Stimulated activated naive CD8-positive, alpha-beta T cell treated with anti-CD3 and anti-CD28 coated beads, Interleukin-15, Interleukin-2, amounts not matched to agents 100 ng/mL and 50 ng/mL, for 24 hours (primary cell): Measurements from ENCODE around the gene NFATC2.
"Not testable (repeated sequence)": the region's sequence is repeated elsewhere in the genome, so short reads cannot be mapped to it uniquely, and the experiment has no call there.

ENCODE experiments used
- H3K27ac Mint-ChIP-seq: one replicate; pipeline ENCODE4 v1.8.0; 2021; ENCODE audit warnings: mild to moderate bottlenecking, mixed read lengths
- H3K27me3 Mint-ChIP-seq: one replicate; pipeline ENCODE4 v1.8.0; 2021; ENCODE audit warnings: mixed read lengths
- H3K36me3 Mint-ChIP-seq: one replicate; pipeline ENCODE4 v1.8.0; 2021; ENCODE audit warnings: low read depth, mixed read lengths
- H3K4me1 Mint-ChIP-seq: one replicate; pipeline ENCODE4 v1.8.0; 2021; ENCODE audit warnings: low read depth, mixed read lengths
- H3K4me3 Mint-ChIP-seq: one replicate; pipeline ENCODE4 v1.8.0; 2021; ENCODE audit warnings: mild to moderate bottlenecking, mixed read lengths
- H3K9me3 Mint-ChIP-seq: one replicate; pipeline ENCODE4 v1.8.0; 2021; ENCODE audit warnings: mixed read lengths

The NFATC2 gene

DNA sequence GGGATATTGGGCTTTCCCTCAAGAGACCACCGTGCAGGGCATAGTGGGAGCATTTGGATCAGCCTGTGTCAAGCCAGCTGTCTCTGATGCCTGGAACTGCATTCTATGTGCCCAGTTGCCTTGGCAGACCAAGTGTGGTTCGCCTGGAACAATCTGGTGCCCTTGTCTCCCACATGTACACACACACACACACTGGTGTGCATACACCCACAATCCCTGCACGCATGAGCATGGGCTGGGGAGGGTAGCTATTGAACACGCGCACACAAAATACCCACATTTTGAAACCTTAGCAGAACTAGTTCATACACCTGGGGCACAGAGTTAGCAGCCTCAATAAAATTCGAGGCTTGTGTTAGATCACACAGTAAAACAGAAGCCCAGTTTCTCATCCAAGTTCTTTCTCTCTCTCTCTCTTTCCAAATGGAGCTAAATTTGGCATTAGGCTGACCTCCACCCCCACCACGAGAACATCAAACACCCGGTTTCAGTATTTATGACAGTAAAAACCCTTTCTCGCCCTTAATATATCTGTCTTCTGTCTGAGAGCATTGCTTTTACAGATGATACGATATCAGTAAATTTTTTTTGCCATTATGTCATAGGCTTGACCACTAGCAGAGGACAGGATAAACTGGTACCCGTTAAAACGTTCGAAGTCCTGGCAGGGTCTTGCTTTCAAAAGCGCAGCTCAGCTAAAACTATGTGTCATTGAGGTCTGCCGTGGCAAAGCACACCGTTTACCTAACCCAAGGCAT lies 18.2 kb upstream of the NFATC2 start:
- H3K27ac Mint-ChIP-seq, result no peak overlapping the region
- no peaks in the 10 kb centered on the region for H3K36me3 Mint-ChIP-seq
- no peaks in the 10 kb centered on the region for H3K9me3 Mint-ChIP-seq
- H3K27me3 Mint-ChIP-seq, result peaks cover 59% of the 10 kb centered on the region
- H3K4me1 Mint-ChIP-seq, result peaks cover 28% of the 10 kb centered on the region
- H3K4me3 Mint-ChIP-seq, result peak overlapping the region; percentile 34

DNA sequence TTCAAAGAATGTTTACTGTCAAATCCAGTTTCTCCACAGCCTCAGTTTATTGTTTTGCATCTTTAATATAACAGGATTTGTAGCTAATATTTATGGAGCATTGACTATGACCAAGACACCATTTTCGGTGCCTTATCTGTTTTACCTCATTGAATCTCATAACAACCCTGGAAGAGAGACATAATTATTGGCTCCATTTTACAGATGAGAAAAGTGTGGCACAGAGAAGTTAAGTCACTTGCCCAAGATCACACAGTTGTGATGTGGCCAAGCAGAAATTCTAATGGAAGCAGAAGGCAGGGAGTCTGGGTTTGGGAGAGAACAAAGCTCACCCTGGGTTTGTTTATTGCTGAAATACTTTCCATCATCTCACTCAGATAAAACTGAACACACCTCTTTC lies 17.5 kb upstream of the NFATC2 start:
- Mint-ChIP-seq H3K27me3 (peaks cover 59% of the 10 kb centered on the region), H3K4me3 (no peak overlapping the region), H3K27ac (no peak overlapping the region), H3K9me3 (no peaks in the 10 kb centered on the region), H3K4me1 (peaks cover 32% of the 10 kb centered on the region), H3K36me3 (no peaks in the 10 kb centered on the region)

DNA sequence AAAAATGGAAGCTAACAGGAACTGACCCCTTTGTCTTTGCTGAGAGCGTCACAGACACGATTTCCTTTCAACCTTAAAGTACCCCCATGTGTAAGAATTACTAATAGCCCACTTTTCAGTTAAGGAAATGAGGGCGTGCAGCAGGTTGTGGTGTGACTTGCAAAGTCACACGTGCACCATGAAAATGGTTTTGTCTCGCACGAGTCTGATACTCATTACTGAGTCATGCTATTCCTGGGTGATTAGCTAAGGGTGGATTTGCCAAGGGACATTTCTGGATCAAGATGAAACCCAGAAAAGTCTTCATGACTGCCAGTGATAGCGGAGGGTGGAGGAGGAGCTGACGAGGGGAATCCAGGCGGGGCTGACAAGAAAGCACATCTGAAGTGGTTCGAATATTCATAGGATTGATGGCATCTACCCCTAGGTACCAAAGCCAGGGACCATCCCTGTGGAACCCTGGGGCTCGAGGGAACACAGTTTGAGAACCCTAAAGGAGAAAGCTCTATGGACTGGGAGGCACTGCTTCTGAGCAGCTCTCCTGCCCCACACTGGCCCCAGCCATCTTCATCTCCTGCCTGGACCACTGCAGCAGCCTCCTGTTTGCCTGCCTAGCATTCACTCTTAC lies 12.1 kb upstream of the NFATC2 start:
- Mint-ChIP-seq H3K27me3 (peaks cover 26% of the 10 kb centered on the region), H3K4me3 (peak overlapping the region; percentile 20), H3K27ac (peak overlapping the region; percentile 77)

DNA sequence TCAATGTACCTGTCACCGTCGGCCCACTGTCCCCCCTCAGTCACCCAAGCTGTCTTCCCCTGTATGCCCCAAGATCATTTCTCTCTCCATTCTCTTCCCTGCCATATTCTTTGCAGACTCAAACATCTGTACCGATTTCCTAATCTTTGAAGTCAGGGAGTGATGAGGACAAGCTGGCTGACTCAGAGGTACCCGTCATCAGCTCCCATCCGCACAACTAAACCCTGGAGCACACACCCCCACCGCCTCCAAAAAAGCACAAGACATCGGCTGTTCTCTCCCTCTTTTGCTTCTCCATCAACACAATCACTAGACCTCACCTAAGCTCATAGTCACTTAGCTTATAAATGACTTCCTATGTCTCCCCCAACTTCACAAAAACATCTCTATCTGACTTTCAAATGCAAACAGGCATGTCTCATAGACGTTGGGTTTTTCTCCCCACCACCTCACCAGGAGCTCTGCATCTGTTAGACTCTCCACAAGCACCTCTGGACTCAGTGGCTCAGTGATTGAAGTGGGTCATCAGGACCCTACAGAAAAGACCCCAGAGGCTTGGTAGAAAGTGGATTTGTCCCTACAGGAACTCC lies 11.5 kb upstream of the NFATC2 start:
- peaks cover 20% of the 10 kb centered on the region for H3K27me3 Mint-ChIP-seq
- peaks cover 20% of the 10 kb centered on the region for H3K4me1 Mint-ChIP-seq
- no peaks in the 10 kb centered on the region for H3K36me3 Mint-ChIP-seq
- H3K4me3 Mint-ChIP-seq, result no peak overlapping the region
- peak overlapping the region; percentile 77 for H3K27ac Mint-ChIP-seq
- no peaks in the 10 kb centered on the region for H3K9me3 Mint-ChIP-seq

More for the DNA sequence above, 12.1 kb upstream of the NFATC2 start:
- H3K36me3 Mint-ChIP-seq, result no peaks in the 10 kb centered on the region
- no peaks in the 10 kb centered on the region for H3K9me3 Mint-ChIP-seq
- H3K4me1 Mint-ChIP-seq, result peaks cover 20% of the 10 kb centered on the region

DNA sequence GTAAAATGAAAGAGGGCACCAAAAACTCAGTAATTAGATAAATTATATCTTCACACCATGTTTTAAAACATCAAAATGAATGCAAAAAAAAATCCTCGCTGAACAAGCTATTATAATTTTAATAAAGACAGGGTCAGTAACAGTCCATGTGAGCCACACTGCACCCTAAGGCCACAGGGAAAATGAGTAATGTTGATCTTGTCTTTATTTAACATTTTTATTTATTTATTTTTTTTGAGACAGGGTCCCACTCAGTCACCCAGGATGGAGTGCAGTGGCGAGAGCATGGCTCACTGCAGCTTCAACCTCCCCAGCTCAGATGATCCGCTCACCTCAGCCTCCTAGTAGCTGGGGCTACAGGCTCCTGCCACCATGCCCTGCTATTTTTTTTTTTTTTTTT lies 8.7 kb upstream of the NFATC2 start:
- Mint-ChIP-seq H3K9me3 (no peaks in the 10 kb centered on the region), H3K4me3 (no peak overlapping the region), H3K4me1 (peaks cover 20% of the 10 kb centered on the region), H3K36me3 (no peaks in the 10 kb centered on the region), H3K27me3 (peaks cover 11% of the 10 kb centered on the region), H3K27ac (no peak overlapping the region)

DNA sequence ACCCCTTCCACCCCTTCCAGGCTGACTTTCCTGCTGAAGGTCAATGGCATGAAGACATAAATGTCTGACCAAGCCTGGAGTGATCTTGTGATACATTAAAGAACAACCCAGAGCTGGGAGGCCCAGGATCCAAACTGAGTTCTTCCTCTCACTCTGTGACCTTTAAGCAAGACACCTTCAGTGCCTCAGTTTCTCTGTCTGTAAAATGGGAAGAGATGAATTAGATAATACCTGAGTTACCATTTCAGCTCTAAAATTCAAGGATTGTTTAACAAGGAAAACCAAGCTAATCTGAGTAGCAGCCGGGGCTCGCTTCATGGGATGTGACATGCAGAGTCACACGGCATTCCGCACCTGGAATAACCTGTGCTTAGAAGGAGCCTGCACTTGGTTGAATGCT lies 7.0 kb upstream of the NFATC2 start:
- no peak overlapping the region for H3K27ac Mint-ChIP-seq
- H3K4me3 Mint-ChIP-seq, result no peak overlapping the region
- peaks cover 9% of the 10 kb centered on the region for H3K4me1 Mint-ChIP-seq
- no peaks in the 10 kb centered on the region for H3K36me3 Mint-ChIP-seq
- H3K9me3 Mint-ChIP-seq, result peaks cover 4% of the 10 kb centered on the region
- H3K27me3 Mint-ChIP-seq, result peaks cover 5% of the 10 kb centered on the region

DNA sequence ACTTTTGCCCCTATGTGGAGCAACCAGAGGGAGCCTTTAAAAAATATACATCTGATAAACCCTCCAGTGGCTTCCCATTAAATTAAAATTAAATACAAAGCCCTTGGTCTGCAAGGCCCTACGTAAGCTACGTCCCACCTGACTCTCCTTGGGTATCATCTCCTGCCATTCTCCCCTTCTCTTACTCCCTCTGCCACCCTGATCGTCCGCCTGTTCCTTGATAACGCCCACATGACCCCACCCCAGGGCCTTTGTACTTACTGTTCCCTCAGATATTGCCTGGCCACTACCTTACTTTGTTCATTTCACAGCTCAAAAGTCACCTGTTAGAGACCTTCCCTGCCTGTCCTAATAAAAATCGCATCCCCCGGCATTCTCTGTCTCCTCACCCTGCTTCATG lies 5.4 kb upstream of the NFATC2 start:
- Mint-ChIP-seq H3K27ac (no peak overlapping the region), H3K4me1 (peaks cover 6% of the 10 kb centered on the region), H3K4me3 (no peak overlapping the region), H3K9me3 (peaks cover 4% of the 10 kb centered on the region), H3K27me3 (peaks cover 6% of the 10 kb centered on the region), H3K36me3 (no peaks in the 10 kb centered on the region)

DNA sequence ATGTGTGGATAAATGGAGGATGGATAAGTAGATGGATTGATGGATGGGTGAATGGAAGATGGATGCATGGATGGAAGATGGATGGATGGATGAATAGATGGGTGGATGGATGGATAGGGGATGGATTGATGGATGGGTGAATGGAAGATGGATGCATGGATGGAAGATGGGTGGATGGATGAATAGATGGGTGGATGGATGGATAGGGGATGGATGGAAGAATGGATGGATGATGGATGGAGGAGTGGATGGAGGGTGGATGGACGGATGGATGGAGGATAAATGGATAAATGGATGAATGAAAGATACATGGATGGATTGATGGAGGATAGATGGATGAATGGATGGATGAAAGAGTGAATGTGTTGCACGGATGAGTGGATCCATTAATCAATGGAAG lies 3.0 kb upstream of the NFATC2 start:
- no peak overlapping the region for H3K27ac Mint-ChIP-seq
- no peak overlapping the region for H3K4me3 Mint-ChIP-seq
- H3K4me1 Mint-ChIP-seq, result peaks cover 17% of the 10 kb centered on the region
- H3K27me3 Mint-ChIP-seq, result peaks cover 6% of the 10 kb centered on the region
- H3K9me3 Mint-ChIP-seq, result peaks cover 4% of the 10 kb centered on the region
- H3K36me3 Mint-ChIP-seq, result no peaks in the 10 kb centered on the region

DNA sequence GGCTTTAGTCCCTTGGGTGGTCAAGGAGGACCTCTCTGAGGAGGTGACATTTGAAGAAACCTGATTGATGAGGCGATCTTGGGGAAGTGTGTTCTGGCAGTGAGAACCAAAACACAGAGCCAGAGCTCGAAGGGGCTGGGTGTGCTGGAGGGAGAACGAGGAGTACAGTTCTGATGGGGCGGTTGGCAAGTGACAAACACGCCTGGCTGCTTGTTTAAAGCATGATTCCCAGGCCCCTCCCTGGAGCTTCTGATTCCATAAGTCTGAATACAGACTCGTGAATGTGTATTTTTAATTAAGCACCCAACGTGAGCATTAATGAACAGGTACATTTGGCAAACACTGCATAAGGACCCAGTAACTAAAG lies 886 bp upstream of the NFATC2 start:
- H3K9me3 Mint-ChIP-seq, result peaks cover 4% of the 10 kb centered on the region
- peak overlapping the region; percentile 12 for H3K27ac Mint-ChIP-seq
- peaks cover 17% of the 10 kb centered on the region for H3K36me3 Mint-ChIP-seq
- H3K4me3 Mint-ChIP-seq, result peak overlapping the region; percentile 69
- H3K27me3 Mint-ChIP-seq, result peaks cover 6% of the 10 kb centered on the region
- peaks cover 38% of the 10 kb centered on the region for H3K4me1 Mint-ChIP-seq

DNA sequence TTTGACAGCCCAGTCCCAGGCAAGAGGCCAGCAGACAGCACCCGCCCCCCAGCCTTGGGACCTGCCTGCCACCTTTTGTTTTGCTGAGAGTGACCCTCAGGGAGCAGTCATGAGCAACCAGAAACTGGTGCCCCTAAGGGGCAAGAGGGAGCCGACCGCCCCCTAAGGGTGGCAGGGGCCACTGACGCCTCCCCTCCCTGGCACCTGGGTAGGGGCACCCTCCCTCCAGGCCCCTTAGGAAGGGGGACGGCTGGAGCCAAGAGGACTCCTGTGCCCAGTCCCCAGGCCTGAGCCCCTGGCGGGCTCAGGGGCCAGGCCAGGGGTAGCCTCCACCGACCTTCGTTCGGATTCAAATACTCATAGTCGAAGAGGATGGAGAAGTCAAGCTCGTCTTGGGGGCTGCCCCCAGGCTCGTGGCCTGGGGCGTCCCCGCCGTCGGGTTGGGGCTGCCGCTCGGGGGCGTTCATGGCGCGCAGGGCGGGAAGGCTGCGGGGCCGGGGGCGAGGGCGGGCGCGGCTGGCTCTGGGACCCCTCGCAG lies 417 bp downstream of the NFATC2 start:
- Mint-ChIP-seq H3K9me3 (peaks cover 4% of the 10 kb centered on the region), H3K36me3 (peaks cover 30% of the 10 kb centered on the region), H3K27me3 (peaks cover 6% of the 10 kb centered on the region), H3K4me1 (peaks cover 51% of the 10 kb centered on the region), H3K27ac (peak overlapping the region; percentile 97), H3K4me3 (peak overlapping the region; percentile 94)

DNA sequence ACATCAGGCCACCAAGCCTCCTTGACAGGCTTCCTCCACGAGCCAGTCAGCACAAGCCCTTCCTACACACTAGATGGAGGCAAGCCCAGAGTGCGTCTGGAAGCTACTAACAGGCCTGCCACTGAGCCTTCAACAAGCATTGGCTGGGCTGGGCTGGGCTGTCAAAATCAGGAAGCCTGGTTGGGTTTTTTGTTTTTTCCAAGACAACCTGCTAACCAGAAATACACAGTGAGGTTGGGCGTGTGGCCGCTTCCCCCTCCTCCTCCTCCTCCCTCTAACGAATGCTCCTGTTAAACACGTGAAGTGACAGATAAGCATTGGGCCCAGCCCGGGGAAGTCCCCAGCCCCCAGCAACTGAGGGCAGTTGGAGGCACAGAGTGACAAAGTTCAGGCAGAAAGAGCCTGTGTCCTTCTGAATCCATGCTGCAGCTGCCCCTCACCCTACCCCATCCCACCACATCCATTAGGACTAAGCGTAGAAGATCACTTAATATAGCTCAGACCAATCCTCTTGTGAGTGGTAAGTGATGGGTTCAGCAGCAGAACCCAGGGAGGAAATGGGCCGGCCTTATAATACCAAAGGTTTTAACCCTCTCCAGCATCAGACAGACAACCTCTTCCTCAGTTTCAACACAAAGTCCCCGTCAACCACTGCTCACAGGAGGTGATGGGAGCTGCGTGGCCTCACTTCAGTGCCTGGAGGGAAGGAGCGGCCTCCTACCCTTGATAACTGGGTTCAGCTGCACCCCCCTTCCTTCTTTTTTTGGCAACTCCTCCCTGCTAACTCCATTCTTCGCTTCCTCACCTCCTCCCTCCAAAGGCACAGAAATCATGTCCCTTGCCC lies 1.1 kb downstream of the NFATC2 start:
- H3K36me3 Mint-ChIP-seq, result peaks cover 37% of the 10 kb centered on the region
- peak overlapping the region; percentile 94 for H3K4me3 Mint-ChIP-seq
- H3K9me3 Mint-ChIP-seq, result peaks cover 4% of the 10 kb centered on the region
- peak overlapping the region; percentile 97 for H3K27ac Mint-ChIP-seq
- H3K4me1 Mint-ChIP-seq, result peaks cover 58% of the 10 kb centered on the region
- peaks cover 6% of the 10 kb centered on the region for H3K27me3 Mint-ChIP-seq

DNA sequence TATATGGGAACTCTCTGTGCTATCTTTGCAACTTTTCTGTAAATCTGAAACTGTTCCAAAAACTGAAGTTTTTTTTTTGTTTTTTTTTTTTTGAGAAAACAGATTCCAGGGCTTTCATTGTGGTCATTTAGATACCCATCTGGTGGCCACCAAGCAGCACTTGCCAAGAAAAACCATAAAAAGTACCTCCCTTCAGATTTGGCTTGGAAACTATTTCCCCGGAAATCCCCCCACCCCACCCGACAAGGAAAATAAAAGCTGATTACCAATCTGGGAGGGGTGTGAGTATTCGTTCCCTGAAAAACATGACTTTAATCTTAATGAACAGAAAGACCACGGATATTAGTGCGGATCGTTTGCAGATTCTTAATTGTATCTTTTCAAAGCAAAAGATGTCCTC lies 1.9 kb downstream of the NFATC2 start:
- H3K27ac Mint-ChIP-seq, result peak overlapping the region; percentile 97

DNA sequence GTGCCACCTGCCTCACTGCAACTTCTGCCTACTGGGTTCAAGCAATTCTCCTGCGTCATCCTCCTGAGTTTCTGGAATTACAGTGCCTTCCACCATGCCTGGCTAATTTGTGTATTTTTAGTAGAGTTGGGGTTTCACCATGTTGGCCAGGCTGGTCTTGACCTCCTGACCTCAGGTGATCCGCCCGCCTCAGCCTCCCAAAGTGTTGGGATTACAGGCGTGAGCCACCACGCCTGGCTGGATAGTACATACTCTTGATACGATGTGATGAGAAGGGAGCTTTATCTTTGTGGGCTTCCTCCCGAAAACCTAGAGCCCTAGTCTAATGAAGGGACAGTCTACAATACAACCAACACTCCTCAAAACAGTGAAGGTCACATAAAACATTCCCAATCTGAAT lies 2.4 kb downstream of the NFATC2 start:
- Mint-ChIP-seq H3K27ac (peak overlapping the region; percentile 97), H3K4me1 (peaks cover 71% of the 10 kb centered on the region), H3K36me3 (peaks cover 39% of the 10 kb centered on the region), H3K4me3 (peak overlapping the region; percentile 94)
- not testable (repeated sequence) for H3K9me3 Mint-ChIP-seq, H3K27me3 Mint-ChIP-seq

More for the DNA sequence above, 1.9 kb downstream of the NFATC2 start:
- peaks cover 6% of the 10 kb centered on the region for H3K27me3 Mint-ChIP-seq
- peaks cover 39% of the 10 kb centered on the region for H3K36me3 Mint-ChIP-seq
- H3K4me3 Mint-ChIP-seq, result peak overlapping the region; percentile 94
- peaks cover 66% of the 10 kb centered on the region for H3K4me1 Mint-ChIP-seq
- peaks cover 4% of the 10 kb centered on the region for H3K9me3 Mint-ChIP-seq

DNA sequence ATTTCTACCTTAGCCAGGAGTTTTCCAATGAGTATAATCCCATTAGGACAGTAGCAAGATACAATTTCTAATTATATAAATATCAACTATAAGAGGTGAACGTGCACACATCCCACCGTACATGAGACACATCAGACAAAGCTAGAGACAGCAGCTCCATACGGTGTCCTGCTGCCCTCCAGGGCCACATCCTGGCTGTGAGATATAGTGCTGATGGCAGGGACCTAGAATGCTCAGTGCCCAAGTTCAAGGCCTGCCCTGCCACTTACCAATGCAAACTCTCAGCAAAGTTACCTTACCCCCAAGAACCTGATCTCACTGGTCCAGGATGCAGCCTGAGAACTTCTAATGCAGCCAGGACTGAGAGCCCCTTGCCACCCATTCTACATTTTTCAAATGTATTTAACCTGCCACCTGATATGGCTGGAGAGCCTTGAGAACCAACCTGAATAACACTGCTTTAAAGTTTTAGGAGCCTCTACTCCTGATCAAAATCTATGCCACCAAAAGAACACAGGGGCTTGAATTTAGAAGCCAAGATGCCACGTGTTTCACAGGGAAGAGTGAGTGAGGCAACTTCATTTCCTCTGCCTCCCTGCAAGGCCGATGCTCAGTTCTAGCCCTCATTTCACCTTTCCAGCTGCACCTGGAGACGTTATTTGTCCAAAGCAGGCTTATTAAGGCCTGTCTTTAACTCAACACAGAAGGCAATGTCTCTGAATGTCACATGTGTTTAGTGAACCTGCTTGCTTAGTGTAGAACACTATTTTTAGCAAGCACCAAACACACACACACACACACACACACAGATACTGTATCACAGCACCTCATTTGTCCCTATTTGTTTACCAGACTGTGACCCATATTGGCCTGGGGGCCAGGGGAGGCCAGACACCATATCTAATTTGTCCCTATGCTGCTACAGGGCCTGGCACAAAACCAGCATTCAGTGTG lies 6.1 kb downstream of the NFATC2 start:
- Mint-ChIP-seq H3K27me3 (no peaks in the 10 kb centered on the region), H3K4me1 (peaks cover 97% of the 10 kb centered on the region), H3K36me3 (peaks cover 58% of the 10 kb centered on the region), H3K4me3 (peak overlapping the region; percentile 67), H3K27ac (peak overlapping the region; percentile 99), H3K9me3 (no peaks in the 10 kb centered on the region)
